ENCODE data around the gene HMCN2.

The HMCN2 gene

GRCh38 chr9:130364619-130365322 lies 99.2 kb downstream of the HMCN2 start:
- DNase-seq (ENCODE audit: low read depth, low spot score), result no peak

GRCh38 chr9:130365323-130365721 lies 99.8 kb downstream of the HMCN2 start:
- DNase-seq (ENCODE audit: low read depth, low spot score), result no peak

- DNase-seq (ENCODE audit: low read depth, low spot score), result no peak
Observed at GRCh38 chr9:130366072-130366471, 100.5 kb downstream of the HMCN2 start.

GRCh38 chr9:130366888-130367550 lies 101.5 kb downstream of the HMCN2 start:
- no peak for DNase-seq (ENCODE audit: low read depth, low spot score)

- no peak for DNase-seq (ENCODE audit: low read depth, low spot score)
Observed at GRCh38 chr9:130368631-130369103, 103.1 kb downstream of the HMCN2 start.

- no peak for DNase-seq (ENCODE audit: low read depth, low spot score)
Observed at GRCh38 chr9:130370226-130370625, 104.7 kb downstream of the HMCN2 start.

GRCh38 chr9:130371196-130371966 lies 105.8 kb downstream of the HMCN2 start:
- DNase-seq (ENCODE audit: low read depth, low spot score), result peak; percentile 28

GRCh38 chr9:130372057-130372456 lies 106.5 kb downstream of the HMCN2 start:
- DNase-seq (ENCODE audit: low read depth, low spot score), result no peak

GRCh38 chr9:130373679-130374325 lies 108.2 kb downstream of the HMCN2 start:
- no peak for DNase-seq (ENCODE audit: low read depth, low spot score)

- no peak for DNase-seq (ENCODE audit: low read depth, low spot score)
Observed at GRCh38 chr9:130377612-130378011, 112.1 kb downstream of the HMCN2 start.

- no peak for DNase-seq (ENCODE audit: low read depth, low spot score)
Observed at GRCh38 chr9:130378875-130379648, 113.5 kb downstream of the HMCN2 start.

GRCh38 chr9:130379649-130379970 lies 114.0 kb downstream of the HMCN2 start:
- DNase-seq (ENCODE audit: low read depth, low spot score), result no peak

- no peak for DNase-seq (ENCODE audit: low read depth, low spot score)
Observed at GRCh38 chr9:130380920-130381469, 115.4 kb downstream of the HMCN2 start.

GRCh38 chr9:130381660-130382059 lies 116.1 kb downstream of the HMCN2 start:
- DNase-seq (ENCODE audit: low read depth, low spot score), result no peak

- no peak for DNase-seq (ENCODE audit: low read depth, low spot score)
Observed at GRCh38 chr9:130382096-130382495, 116.5 kb downstream of the HMCN2 start.

GRCh38 chr9:130382636-130383349 lies 117.2 kb downstream of the HMCN2 start:
- no peak for DNase-seq (ENCODE audit: low read depth, low spot score)

- DNase-seq (ENCODE audit: low read depth, low spot score), result no peak
Observed at GRCh38 chr9:130383350-130383715, 117.8 kb downstream of the HMCN2 start.

GRCh38 chr9:130383979-130384676 lies 118.6 kb downstream of the HMCN2 start:
- DNase-seq (ENCODE audit: low read depth, low spot score), result no peak

- no peak for DNase-seq (ENCODE audit: low read depth, low spot score)
Observed at GRCh38 chr9:130385257-130385656, 119.7 kb downstream of the HMCN2 start.

GRCh38 chr9:130387398-130387797 lies 121.8 kb downstream of the HMCN2 start:
- no peak for DNase-seq (ENCODE audit: low read depth, low spot score)

All from astrocyte of the hippocampus (primary cell).